Glomerular visceral epithelial cell (primary cell): ENCODE measurements around the gene ENTREP1.
"Not testable (repeated sequence)": the region's sequence is repeated elsewhere in the genome, so short reads cannot be mapped to it uniquely, and the experiment has no call there.

ENCODE experiments used
- DNase-seq: peaks from one replicate; pipeline ENCODE4 v3.0.0-alpha.2; 2016; ENCODE audit errors: extremely low spot score

ENTREP1 gene

GRCh38 chr9:69411931-69412740 is 87.1 kb downstream of the ENTREP1 start:
- no peak for DNase-seq

GRCh38 chr9:69412741-69413150 is 87.7 kb downstream of the ENTREP1 start:
- peak; percentile 67 for DNase-seq

- DNase-seq: no peak
These were observed 95.7 kb downstream of the ENTREP1 start for GRCh38 chr9:69420611-69421270.

GRCh38 chr9:69421908-69422801 is 97.1 kb downstream of the ENTREP1 start:
- DNase-seq: peak; percentile 74

DNA sequence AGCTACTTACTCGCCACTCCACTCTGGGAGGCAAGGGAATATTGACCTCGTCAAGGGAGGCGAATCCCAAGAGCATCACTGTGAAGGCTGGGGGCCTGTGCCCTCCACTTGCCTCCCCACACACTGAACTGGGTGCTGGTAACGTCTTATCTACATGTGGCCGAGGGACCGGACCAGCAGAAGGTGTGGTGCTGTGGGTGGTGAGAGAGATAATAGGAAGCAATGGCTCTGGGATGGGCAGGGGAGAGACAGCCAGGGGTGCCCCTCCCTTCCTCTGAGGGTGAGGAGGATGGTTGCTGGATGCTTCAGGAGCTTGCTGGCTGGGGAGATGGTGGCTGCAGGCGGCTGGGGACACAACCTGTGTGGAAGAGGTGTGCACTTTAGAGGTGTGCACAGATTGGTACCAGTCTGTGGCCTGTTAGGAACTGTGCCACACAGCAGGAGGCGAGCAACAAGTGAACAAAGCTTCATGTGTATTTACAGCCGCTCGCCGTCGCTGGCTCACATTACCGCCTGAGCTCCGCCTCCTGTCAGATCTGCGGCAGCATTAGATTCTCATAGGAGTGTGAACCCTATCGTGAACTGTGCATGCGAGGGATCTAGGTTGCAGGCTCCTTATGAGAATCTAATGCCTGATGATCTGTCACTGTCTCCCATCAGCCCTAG is 100.3 kb downstream of the ENTREP1 start:
- no peak for DNase-seq

DNA sequence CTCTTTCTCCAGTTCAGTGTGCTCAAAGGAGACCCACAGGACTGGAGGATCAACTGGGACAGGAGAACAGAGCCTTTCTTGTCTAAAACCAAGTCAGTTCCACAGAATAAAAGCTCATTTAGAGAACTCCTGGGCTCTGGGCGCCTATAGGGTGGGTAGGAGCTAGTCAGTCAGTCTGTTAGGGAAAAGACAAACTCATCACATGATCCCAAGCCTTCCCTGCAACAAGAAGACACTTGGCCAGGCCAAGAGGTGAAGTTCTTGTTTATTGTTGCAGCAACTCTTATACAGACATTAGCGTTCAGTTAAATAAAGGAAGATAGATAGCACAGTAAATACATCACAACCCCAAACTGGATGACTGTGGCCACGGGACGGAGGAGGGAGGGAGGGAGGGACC is 102.3 kb downstream of the ENTREP1 start:
- no peak for DNase-seq

DNA sequence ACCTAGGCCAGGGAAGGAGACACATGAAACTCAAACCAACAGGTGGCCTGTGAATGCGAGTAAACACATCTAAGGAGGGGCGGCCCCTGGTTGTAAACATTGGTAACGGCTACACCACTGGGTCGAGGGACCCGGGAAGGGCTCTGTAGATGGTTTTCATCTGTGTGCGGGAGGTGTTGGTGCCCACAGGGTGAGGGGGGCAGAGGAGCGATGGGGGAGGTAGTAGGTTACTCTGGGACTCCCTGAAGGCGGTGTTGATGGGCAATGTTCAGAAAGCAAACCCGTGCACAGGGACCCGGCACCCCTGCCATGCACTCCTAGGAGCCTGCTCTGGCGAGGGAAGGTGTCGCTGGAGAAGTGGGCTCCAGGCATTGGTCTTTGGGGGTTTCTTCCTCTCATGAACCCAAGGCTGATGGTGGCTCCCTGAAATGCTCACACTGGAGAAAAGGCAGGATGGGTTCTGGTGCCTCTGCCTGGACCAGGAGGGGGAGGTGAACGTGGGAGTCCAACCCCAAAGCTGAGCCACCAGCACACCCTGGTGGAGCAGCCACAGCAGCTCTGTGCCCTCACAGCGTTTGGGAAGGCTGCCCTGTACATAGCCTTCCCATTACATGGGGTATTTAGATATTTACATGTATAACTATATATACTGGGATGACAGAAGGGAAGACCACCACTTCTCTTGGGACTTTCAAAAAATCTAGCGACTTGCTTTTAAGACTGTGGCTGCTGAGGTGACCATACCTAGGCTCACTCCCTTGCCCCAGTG is 103.2 kb downstream of the ENTREP1 start:
- no peak for DNase-seq

- no peak for DNase-seq
These were observed 104.3 kb downstream of the ENTREP1 start for GRCh38 chr9:69429281-69429680.

DNA sequence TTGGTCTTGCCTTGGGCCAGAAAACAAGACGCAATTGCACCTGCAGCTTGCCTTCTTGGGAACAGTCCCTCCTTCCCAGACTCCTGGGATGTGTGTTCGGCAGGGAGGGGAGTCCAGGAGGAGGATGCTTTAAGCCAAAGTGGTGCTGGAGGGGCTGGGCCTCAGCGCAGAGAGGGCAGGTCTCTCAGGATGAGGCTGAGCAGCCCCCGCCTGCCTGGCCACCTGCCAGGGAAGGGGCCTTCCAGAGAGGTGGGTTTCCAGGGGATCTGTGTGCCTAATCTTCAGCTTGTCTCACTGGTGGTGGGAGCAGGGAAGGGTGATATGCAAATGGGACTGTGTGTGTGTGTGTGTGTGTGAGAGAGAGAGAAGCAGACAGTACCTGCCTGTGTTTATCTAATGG is 105.2 kb downstream of the ENTREP1 start:
- no peak for DNase-seq

- no peak for DNase-seq
These were observed 106.2 kb downstream of the ENTREP1 start for GRCh38 chr9:69431203-69431602.

DNA sequence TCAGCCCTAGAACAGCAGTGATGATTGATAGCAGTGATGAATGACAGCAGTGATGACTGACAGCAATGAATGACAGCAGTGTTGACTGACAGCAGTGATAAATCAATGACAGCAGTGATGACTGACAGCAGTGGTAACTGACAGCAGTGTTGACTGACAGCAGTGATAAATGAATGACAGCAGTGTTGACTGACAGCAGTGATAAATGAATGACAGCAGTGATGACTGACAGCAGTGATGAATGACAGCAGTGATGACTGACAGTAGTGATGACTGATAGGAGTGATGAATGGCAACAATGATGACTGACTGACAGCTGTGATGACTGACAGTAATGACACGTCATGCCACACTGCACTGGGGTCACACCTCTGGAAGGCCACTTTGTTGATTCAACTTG is 106.8 kb downstream of the ENTREP1 start:
- no peak for DNase-seq

GRCh38 chr9:69432623-69433022 is 107.6 kb downstream of the ENTREP1 start:
- no peak for DNase-seq

GRCh38 chr9:69433392-69433791 is 108.4 kb downstream of the ENTREP1 start:
- DNase-seq: peak; percentile 78

- no peak for DNase-seq
These were observed 109.0 kb downstream of the ENTREP1 start for GRCh38 chr9:69433968-69434367.

GRCh38 chr9:69439654-69440053 is 114.6 kb downstream of the ENTREP1 start:
- not testable (repeated sequence) for DNase-seq

DNA sequence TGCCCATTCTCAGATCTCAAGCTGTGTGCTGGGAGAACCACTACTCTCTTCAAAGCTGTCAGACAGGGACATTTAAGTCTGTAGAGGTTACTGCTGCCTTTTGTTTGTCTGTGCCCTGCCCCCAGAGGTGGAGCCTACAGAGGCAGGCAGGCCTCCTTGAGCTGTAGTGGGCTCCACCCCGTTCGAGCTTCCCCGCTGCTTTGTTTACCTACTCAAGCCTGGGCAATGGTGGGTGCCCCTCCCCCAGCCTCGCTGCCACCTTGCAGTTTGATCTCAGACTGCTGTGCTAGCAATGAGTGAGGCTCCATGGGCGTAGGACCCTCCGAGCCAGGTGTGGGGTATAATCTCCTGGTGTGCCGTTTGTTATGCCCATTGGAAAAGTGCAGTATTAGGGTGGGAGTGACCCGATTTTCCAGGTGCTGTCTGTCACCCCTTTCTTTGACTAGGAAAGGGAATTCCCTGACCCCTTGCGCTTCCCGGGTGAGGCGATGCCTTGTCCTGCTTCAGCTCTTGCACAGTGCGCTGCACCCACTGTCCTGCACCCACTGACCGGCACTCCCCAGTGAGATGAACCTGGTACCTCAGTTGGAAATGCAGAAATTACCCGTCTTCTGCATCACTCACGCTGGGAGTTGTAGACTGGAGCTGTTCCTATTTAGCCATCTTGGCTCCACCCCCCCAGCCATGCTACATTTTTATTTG is 115.4 kb downstream of the ENTREP1 start:
- DNase-seq: not testable (repeated sequence)
